Adrenal gland (tissue), 5 donors: ENCODE measurements around the gene ARHGEF40.

ENCODE experiments used
- POLR2A ChIP-seq, 2 donors: fragments of 450-650 bp; IDR thresholded peaks; one replicate each; pipeline ENCODE4 v1.6.1; 2017; ENCODE audit warnings: antibody characterized with exemption in 2 of 2, mild to moderate bottlenecking in 2 of 2, moderate library complexity in 1 of 2
- TF ChIP-seq, protein P1 (sequence below), 6 experiments: fragments of 450-650 bp in 4 of 6; fragments of 200-600 bp in 2 of 6; sonication (generic) in 1 of 6; IDR thresholded peaks; 1 replicate in 5 of 6; 2 replicates in 1 of 6; pipeline versions ENCODE4 v1.5.1 to v1.8.0; 2016 to 2021; ENCODE audit warnings: antibody characterized with exemption in 6 of 6, mild to moderate bottlenecking in 2 of 6, moderate library complexity in 1 of 6
- donor health status: DM: no; HTN: no; CAD: no.

DNA sequence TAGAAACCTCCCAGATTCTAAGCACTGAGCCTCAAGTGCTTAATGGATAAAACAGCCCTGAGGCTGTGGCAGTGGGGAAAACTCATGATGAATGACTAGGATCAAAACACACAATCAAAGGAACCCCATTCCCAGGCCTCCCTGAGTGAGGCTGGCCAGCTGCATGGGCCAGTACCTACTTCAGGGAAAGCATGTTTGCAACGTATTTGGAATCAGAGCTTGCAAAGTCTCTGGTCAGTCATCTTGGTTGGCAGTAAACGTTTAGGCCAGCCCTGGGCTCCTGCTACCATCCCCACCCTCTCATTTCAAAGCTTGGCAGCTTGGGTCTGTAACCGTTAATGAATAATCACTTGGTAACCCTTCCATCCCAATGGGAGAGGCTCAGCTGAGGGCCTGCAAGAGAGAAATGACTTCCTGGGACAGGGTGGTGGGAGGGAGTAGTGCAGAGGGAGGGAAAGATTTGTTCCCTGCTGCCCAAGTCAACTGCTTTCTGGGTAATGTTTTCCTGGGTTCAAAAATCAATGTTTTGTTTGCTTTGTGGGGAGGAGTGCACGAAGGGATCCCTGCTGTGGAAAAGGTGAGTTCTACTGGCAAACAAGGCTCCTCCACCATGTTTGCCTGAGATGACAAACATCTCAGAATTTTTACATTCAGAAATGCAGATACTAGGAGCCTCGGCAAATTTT is 14.5 kb upstream of the ARHGEF40 start:
- TF ChIP-seq, protein P1, sequence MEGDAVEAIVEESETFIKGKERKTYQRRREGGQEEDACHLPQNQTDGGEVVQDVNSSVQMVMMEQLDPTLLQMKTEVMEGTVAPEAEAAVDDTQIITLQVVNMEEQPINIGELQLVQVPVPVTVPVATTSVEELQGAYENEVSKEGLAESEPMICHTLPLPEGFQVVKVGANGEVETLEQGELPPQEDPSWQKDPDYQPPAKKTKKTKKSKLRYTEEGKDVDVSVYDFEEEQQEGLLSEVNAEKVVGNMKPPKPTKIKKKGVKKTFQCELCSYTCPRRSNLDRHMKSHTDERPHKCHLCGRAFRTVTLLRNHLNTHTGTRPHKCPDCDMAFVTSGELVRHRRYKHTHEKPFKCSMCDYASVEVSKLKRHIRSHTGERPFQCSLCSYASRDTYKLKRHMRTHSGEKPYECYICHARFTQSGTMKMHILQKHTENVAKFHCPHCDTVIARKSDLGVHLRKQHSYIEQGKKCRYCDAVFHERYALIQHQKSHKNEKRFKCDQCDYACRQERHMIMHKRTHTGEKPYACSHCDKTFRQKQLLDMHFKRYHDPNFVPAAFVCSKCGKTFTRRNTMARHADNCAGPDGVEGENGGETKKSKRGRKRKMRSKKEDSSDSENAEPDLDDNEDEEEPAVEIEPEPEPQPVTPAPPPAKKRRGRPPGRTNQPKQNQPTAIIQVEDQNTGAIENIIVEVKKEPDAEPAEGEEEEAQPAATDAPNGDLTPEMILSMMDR (IDR thresholded peaks at IDR 0.05): no peak
- TF ChIP-seq POLR2A (IDR thresholded peaks at IDR 0.05): no peak
